PFSK-1 (cell line): Measurements from ENCODE around the gene ZBTB37.

Source experiments
- FOXP2 ChIP-seq: optimal IDR thresholded peaks from 2 replicates; pipeline ENCODE3; 2011; ENCODE audit warnings: borderline replicate concordance, control low read depth, inconsistent platforms; ENCODE audit not compliant: insufficient read depth; ENCODE audit errors: extremely low read length, extremely low read depth
- POLR2AphosphoS5 ChIP-seq: IDR thresholded peaks from 2 replicates; pipeline ENCODE4 v1.6.1; 2012; ENCODE audit warnings: low read depth, mild to moderate bottlenecking, control low read depth, low read length, moderate library complexity
- SIN3A ChIP-seq: IDR thresholded peaks from 2 replicates; pipeline ENCODE4 v1.6.1; 2012; ENCODE audit warnings: mild to moderate bottlenecking, low read length, moderate library complexity, borderline replicate concordance; ENCODE audit not compliant: insufficient read depth
- TAF1 ChIP-seq: IDR thresholded peaks from 2 replicates; pipeline ENCODE4 v1.6.1; 2012; ENCODE audit warnings: low read length, control low read depth, borderline replicate concordance; ENCODE audit not compliant: insufficient read depth
- TF ChIP-seq, protein P1 (sequence below), 2 experiments: IDR thresholded peaks; 2 replicates each; pipeline versions ENCODE4 v1.6.1 to v1.8.0; 2011 to 2012; ENCODE audit warnings: low read depth in 2 of 2, low read length in 2 of 2, control low read depth in 1 of 2, inconsistent platforms in 1 of 2, mild to moderate bottlenecking in 1 of 2, moderate library complexity in 1 of 2; ENCODE audit not compliant: insufficient read depth in 1 of 2

The ZBTB37 gene

DNA sequence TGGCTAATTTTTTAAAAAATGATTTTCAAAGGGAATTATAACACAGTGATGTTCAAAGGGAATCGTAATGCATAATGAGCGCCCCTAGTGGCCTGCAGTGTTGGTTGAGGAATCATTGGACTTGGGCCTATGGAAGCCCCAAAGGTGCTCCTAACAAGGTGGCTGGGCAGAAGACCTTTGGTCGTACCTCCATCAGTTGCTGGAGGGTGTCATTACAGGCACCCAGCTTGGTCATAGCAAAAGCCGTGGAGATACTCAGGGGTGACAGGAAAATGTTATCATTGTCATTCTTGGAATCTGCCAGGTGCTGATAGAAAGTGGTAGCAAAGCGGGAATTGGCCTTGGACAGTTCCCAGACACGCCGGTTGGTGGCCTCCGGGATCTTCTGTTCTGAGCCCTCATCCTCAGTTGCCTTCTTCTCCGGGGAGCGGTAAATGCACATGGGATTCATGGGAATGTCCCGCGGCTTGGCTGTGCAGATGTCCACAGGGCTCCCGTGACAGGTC, 46.2 kb downstream of the ZBTB37 start:
- TF ChIP-seq TAF1, result no peak
- TF ChIP-seq, protein P1, sequence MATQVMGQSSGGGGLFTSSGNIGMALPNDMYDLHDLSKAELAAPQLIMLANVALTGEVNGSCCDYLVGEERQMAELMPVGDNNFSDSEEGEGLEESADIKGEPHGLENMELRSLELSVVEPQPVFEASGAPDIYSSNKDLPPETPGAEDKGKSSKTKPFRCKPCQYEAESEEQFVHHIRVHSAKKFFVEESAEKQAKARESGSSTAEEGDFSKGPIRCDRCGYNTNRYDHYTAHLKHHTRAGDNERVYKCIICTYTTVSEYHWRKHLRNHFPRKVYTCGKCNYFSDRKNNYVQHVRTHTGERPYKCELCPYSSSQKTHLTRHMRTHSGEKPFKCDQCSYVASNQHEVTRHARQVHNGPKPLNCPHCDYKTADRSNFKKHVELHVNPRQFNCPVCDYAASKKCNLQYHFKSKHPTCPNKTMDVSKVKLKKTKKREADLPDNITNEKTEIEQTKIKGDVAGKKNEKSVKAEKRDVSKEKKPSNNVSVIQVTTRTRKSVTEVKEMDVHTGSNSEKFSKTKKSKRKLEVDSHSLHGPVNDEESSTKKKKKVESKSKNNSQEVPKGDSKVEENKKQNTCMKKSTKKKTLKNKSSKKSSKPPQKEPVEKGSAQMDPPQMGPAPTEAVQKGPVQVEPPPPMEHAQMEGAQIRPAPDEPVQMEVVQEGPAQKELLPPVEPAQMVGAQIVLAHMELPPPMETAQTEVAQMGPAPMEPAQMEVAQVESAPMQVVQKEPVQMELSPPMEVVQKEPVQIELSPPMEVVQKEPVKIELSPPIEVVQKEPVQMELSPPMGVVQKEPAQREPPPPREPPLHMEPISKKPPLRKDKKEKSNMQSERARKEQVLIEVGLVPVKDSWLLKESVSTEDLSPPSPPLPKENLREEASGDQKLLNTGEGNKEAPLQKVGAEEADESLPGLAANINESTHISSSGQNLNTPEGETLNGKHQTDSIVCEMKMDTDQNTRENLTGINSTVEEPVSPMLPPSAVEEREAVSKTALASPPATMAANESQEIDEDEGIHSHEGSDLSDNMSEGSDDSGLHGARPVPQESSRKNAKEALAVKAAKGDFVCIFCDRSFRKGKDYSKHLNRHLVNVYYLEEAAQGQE (IDR thresholded peaks at IDR 0.05; ENCODE audit: insufficient read depth in 1 of 2, low read depth in 2 of 2, low read length in 2 of 2), result 0 out of 4 replicates have a peak, but pooled peaks of 1 of the 2 experiments have one; percentile 13

- TF ChIP-seq SIN3A (no peak), TAF1 (no peak), FOXP2 (no peak)
- TF ChIP-seq, protein P1 (IDR thresholded peaks at IDR 0.05; ENCODE audit: insufficient read depth in 1 of 2, low read depth in 2 of 2, low read length in 2 of 2), result peak; percentile 50 to 85; a peak in 3 of 4 replicates
Measured at GRCh38 chr1:173915596-173915995, 47.4 kb downstream of the ZBTB37 start.

- TF ChIP-seq, protein P1 (IDR thresholded peaks at IDR 0.05; ENCODE audit: insufficient read depth in 1 of 2, low read depth in 2 of 2, low read length in 2 of 2), result no peak
- TF ChIP-seq SIN3A, result no peak
- no peak for TF ChIP-seq FOXP2
- no peak for TF ChIP-seq POLR2AphosphoS5
- no peak for TF ChIP-seq TAF1
Measured at GRCh38 chr1:173916667-173917066, 48.5 kb downstream of the ZBTB37 start.

GRCh38 chr1:173917149-173917548, 49.0 kb downstream of the ZBTB37 start, which contains the start of gene SERPINC1:
Gene SERPINC1, minus strand, starts transcription at chr1:173917327. Its CDS starts 68 bp downstream, at chr1:173917259.
- no peak for TF ChIP-seq SIN3A
- no peak for TF ChIP-seq FOXP2
- TF ChIP-seq TAF1, result no peak
- TF ChIP-seq, protein P1 (IDR thresholded peaks at IDR 0.05; ENCODE audit: insufficient read depth in 1 of 2, low read depth in 2 of 2, low read length in 2 of 2), result no peak
- no peak for TF ChIP-seq POLR2AphosphoS5
